ENCODE results near the gene PTGES3L. TPM values are rescaled to one million over a fixed set of nuclear protein-coding genes. Genes with fewer than 3 reads are reported as not detected.

Gene PTGES3L
- total and polyA plus RNA-seq, 2 of the 13 experiments (the other 11 are each of a cell fraction or from before 2014, with no cell fraction given): 1.2 to 2.9 TPM

DNA sequence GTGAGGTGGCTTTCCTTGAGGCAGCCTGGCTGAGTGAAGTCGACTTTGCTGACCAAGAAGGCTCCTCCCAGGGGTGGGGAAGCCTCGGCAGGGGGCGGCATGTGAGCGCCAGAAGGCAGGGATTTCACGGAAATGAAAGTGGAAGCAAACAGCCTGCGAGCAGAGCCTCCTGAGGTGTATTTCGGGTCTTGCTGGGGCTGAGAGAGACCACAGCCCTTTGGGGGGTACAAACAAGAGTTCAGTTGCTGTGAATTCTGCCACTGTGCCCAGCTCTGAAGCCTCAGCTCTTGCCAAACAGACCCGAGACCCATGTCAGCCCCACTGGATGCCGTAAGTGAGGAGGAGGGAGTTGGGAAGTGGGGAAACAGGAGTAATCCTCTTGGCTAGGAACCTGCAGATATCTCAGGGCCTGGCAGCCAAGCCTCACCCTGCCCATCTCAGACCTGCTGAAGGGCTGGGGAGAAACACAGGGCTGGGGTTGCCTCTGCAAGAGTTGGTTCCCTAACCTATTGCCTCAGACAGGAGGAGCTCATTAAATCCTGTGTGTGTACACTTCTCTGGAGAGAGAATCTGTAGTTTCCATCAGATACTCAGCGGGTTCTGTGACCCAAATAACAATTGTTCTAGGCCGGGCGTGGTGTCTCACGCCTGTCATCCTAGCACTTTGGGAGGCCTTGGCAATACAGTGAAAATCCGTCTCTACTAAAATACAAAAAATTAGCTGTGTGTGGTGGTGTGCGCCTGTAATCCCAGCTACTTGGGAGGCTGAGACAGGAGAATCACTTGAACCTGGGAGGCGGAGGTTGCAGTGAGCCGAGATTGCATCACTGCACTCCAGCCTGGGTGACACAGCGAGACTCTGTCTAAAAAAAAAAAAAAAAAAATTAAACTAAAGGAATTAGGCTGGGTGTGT is 27.0 kb upstream of the PTGES3L start, which contains the start of gene IFI35 (continued):
- TF ChIP-seq ZNF44 (CRISPR knock-in tag; IDR thresholded peaks at IDR 0.05): no peak
- no peak for TF ChIP-seq AGO2 (optimal IDR thresholded peaks at IDR 0.05; ENCODE audit: low read depth, low read length)
- no peak for TF ChIP-seq ZNF709 (CRISPR knock-in tag; IDR thresholded peaks at IDR 0.05)
- peak; percentile 93; the same call in 1 of the 2 replicates for TF ChIP-seq KDM3A (CRISPR knock-in tag; IDR thresholded peaks at IDR 0.05; ENCODE audit: low read depth)
- TF ChIP-seq, protein P1, sequence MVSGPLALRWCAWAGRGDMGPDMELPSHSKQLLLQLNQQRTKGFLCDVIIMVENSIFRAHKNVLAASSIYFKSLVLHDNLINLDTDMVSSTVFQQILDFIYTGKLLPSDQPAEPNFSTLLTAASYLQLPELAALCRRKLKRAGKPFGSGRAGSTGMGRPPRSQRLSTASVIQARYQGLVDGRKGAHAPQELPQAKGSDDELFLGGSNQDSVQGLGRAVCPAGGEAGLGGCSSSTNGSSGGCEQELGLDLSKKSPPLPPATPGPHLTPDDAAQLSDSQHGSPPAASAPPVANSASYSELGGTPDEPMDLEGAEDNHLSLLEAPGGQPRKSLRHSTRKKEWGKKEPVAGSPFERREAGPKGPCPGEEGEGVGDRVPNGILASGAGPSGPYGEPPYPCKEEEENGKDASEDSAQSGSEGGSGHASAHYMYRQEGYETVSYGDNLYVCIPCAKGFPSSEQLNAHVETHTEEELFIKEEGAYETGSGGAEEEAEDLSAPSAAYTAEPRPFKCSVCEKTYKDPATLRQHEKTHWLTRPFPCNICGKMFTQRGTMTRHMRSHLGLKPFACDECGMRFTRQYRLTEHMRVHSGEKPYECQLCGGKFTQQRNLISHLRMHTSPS (CRISPR knock-in tag; IDR thresholded peaks at IDR 0.05; ENCODE audit: low read depth): no peak
- TF ChIP-seq ZNF496 (CRISPR knock-in tag; IDR thresholded peaks at IDR 0.05; ENCODE audit: insufficient replicate concordance): no peak
- no peak for TF ChIP-seq ZBTB21 (CRISPR knock-in tag; IDR thresholded peaks at IDR 0.05)
- TF ChIP-seq, protein P2, sequence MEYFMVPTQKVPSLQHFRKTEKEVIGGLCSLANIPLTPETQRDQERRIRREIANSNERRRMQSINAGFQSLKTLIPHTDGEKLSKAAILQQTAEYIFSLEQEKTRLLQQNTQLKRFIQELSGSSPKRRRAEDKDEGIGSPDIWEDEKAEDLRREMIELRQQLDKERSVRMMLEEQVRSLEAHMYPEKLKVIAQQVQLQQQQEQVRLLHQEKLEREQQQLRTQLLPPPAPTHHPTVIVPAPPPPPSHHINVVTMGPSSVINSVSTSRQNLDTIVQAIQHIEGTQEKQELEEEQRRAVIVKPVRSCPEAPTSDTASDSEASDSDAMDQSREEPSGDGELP (IDR thresholded peaks at IDR 0.05; ENCODE audit: borderline replicate concordance, low read depth): no peak
- peak; percentile 81 for TF ChIP-seq SAP130 (CRISPR knock-in tag; IDR thresholded peaks at IDR 0.05; ENCODE audit: low read depth)
- TF ChIP-seq ZBTB42 (CRISPR knock-in tag; IDR thresholded peaks at IDR 0.05): no peak
- TF ChIP-seq RBM22 (optimal IDR thresholded peaks at IDR 0.05; ENCODE audit: low read length): no peak
- no peak for TF ChIP-seq RBM39 (IDR thresholded peaks at IDR 0.05; ENCODE audit: low read depth, low read length, poor library complexity, severe bottlenecking)
- TF ChIP-seq HOXA3 (CRISPR knock-in tag; IDR thresholded peaks at IDR 0.05): peak; percentile 57
- TF ChIP-seq ZNF768 (CRISPR knock-in tag; IDR thresholded peaks at IDR 0.05): no peak; the same call in 1 of the 2 replicates
- TF ChIP-seq NR2C2 (CRISPR knock-in tag; IDR thresholded peaks at IDR 0.05; ENCODE audit: borderline replicate concordance): 0 out of 2 replicates have a peak, but pooled peaks have one; percentile 15
- no peak for TF ChIP-seq ZNF605 (CRISPR knock-in tag; IDR thresholded peaks at IDR 0.05)
- no peak for TF ChIP-seq U2AF2 (IDR thresholded peaks at IDR 0.05; ENCODE audit: low read depth, low read length)
- TF ChIP-seq POGZ (CRISPR knock-in tag; IDR thresholded peaks at IDR 0.05): no peak
- no peak for TF ChIP-seq ZSCAN21 (CRISPR knock-in tag; IDR thresholded peaks at IDR 0.05; ENCODE audit: borderline replicate concordance)
- TF ChIP-seq SRSF1 (optimal IDR thresholded peaks at IDR 0.05; ENCODE audit: low read depth, low read length): no peak
- no peak; the same call in 1 of the 2 replicates for TF ChIP-seq ZNF607 (CRISPR knock-in tag; IDR thresholded peaks at IDR 0.05; ENCODE audit: borderline replicate concordance)
- TF ChIP-seq POLR2A (IDR thresholded peaks at IDR 0.05; ENCODE audit: insufficient read depth in 1 of 2, low read depth in 2 of 2, low read length in 2 of 2): peak; percentile 75 to 76
- TF ChIP-seq, protein P3, sequence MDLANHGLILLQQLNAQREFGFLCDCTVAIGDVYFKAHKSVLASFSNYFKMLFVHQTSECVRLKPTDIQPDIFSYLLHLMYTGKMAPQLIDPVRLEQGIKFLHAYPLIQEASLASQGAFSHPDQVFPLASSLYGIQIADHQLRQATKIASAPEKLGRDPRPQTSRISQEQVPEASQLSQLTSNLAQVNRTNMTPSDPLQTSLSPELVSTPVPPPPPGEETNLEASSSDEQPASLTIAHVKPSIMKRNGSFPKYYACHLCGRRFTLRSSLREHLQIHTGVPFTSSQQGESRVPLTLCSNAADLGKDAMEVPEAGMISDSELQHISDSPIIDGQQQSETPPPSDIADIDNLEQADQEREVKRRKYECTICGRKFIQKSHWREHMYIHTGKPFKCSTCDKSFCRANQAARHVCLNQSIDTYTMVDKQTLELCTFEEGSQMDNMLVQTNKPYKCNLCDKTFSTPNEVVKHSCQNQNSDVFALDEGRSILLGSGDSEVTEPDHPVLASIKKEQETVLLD (CRISPR knock-in tag; IDR thresholded peaks at IDR 0.05; ENCODE audit: low read depth): no peak
- 0 out of 2 replicates have a peak, but pooled peaks have one; percentile 2 for TF ChIP-seq MXD4 (CRISPR knock-in tag; IDR thresholded peaks at IDR 0.05)
- TF ChIP-seq HDAC2 (CRISPR knock-in tag; IDR thresholded peaks at IDR 0.05): peak; percentile 43; the same call in 1 of the 2 replicates
- peak; percentile 51; the same call in 1 of the 2 replicates for TF ChIP-seq ZNF747 (CRISPR knock-in tag; IDR thresholded peaks at IDR 0.05; ENCODE audit: borderline replicate concordance)
- TF ChIP-seq SPEN (CRISPR knock-in tag; IDR thresholded peaks at IDR 0.05; ENCODE audit: low read depth): peak; percentile 48
- TF ChIP-seq GTF3A (CRISPR knock-in tag; conservative IDR thresholded peaks at IDR 0.05): no peak

Measured in HepG2 (cell line).